Measurements from ENCODE around the gene POTEM.
"Not testable (repeated sequence)": the region's sequence is repeated elsewhere in the genome, so short reads cannot be mapped to it uniquely, and the experiment has no call there.

Gene POTEM

DNA sequence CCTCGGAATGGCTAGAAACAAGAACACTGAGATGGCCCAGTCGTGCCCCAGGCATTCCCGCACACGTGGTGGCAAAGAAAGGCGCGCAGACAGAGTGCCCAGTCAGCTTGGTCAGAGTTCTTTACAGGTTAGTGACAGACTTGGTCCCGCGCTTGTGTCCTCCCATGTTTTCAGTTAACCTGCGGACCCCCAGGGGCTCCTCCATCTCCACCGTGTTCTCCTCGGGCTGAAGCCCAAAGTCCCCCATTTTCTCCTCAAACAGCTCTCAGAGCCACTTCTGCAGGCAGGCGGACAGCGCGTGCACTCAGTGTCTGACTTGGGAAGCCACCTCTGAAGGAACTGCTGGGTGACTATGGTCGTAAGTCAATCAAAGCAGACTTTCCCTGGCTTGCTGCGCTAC is 60.7 kb downstream of the POTEM start:
- not testable (repeated sequence) for DNase-seq (ENCODE audit: insufficient read length, low spot score); FAIRE-seq

DNA sequence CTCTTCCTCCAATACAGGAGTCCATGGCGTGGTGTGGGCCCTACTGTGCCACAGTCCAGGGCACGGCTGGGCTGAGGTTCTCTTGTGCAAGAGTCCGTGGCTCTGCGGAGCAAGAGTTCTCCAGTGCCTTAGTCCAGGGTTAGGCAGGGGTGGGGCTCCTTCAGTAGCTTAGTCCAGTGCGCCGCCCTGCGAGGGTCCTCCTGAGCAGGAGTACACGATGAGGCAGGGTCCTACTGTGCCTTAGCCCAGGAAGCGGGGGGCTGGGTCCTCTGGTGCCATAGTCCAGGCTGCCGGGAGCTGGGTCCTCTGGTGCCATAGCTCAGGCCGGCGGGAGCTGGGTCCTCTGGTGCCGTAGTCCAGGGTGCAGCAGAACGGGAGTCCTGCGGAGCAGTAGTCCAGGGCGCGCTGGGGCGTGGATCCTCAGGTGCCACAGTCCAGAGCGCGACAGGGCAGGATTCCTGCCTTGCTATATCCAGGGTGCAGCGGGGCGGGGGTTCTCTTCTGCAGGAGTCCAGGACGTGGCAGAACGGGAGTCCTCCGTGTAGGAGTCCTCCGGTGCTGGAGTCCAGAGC is 69.7 kb downstream of the POTEM start:
- not testable (repeated sequence) for FAIRE-seq; DNase-seq (ENCODE audit: insufficient read length, low spot score)

DNA sequence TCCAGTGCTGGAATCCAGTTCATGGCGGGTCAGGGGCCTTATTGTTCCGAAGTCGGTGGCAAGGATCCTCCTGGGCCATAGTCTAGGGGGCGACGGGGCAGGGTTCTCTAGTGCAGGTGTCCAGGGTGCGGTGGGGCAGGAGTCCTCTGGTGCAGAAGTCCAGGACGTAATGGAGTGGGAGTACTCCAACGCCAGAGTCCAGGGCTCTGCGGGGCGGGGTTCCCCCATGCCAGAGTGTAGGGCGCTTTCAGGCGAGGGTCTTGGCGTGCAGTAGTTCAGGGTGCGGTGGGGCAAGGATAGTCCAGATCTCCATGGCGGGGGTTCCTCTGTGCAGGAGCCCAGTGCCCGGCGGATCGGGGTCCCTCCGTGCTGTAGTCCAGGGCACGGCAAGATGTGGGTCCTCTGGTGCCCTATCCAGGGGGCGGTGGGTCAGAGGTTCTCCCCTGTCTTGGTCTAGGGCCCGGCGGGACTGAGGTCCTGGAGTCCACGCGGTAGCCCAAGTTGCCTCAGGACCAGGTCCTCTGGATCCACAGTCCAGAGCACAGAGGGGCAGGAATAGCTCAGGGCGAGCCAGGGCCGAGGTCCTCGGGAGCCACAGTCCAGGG is 70.9 kb downstream of the POTEM start:
- DNase-seq (ENCODE audit: insufficient read length, low spot score), result not testable (repeated sequence)

DNA sequence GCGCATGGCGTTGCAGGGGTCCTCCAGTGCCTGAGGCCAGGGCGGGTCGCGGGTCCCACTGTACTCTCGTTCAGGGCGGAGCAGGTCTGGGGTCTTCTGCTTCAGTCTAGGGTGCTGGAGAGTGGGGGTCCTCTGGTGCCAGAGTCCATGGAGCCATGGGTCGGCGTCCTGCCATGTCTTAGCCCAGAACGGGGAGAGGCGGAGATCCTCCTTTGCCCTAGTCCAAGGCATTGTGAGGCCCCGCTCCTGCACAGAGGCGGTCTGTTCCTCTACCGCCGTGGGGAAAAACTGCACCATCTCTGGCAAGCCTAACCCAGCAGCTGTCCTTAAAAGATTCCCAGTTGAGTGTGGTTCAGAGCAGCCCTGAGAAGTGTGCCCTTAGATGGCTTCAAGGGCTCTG is 71.6 kb downstream of the POTEM start:
- not testable (repeated sequence) for FAIRE-seq; DNase-seq (ENCODE audit: insufficient read length, low spot score)

More for the DNA sequence above, 70.9 kb downstream of the POTEM start:
- not testable (repeated sequence) for FAIRE-seq

DNA sequence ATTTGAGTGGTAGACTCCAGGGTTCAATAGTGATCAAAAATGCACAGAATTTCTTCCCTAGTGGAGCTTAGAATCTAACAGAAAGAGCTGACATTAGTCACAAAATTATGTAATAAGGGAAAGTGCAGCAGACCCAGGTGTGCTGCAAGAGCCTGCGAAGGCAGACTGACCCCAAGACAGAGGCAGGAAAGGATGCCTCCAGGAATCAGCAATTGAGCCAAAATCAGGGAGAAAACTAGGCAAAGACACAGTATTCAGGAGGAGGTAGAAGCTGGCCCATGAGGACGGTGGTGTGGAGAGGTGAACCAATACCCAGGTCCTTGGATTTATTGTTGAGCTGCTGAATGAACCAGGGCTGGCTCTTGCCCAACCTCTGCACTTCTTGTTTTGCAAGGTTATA is 76.2 kb downstream of the POTEM start:
- not testable (repeated sequence) for FAIRE-seq; DNase-seq (ENCODE audit: insufficient read length, low spot score)

Measured in GM19239 (cell line).